ENCODE data around the gene HS6ST2.

The HS6ST2 gene

GRCh38 chrX:132603700-132604286 is 354.6 kb downstream of the HS6ST2 start:
- DNase-seq, result no peak

GRCh38 chrX:132602701-132603100 is 355.7 kb downstream of the HS6ST2 start:
- DNase-seq, result no peak

DNA sequence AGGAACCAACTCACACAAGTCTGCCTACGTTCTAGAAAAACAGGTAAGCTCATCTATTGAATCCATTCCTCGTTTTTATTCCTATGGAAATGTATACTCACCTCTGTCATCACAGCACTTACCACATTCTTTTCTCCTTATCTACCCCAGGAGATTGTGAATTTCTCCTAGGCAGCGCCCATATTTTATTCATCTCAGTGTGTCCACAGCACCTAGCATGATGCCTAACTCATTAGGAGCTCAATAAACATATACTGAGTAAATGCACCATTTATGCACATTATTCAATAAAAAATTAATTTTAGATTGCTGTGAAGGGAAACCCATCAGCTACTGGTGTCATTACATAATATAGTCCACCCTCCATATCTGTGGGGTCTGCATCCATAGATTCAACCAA is 363.4 kb downstream of the HS6ST2 start:
- no peak for DNase-seq

DNA sequence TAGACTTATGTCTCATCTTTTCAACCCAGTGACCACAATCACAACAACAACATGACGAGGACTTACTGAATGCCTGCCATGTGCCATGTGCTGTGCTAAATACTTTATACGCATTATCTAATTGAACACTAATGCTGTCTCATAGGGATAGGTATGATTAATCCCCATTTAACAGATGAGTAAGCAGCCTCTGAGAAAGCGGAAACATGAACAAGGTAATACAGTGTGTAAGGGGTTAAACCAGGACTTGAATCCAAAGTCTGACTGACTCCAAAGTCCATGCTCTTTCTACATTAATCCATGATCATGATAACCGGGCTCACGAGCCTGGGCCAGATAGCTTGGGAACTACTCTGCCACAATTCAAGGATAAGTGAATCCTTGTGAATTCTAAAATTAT is 364.3 kb downstream of the HS6ST2 start:
- DNase-seq, result no peak

- no peak for DNase-seq
Measured at GRCh38 chrX:132592880-132593279, 365.5 kb downstream of the HS6ST2 start.

- no peak for DNase-seq
Measured at GRCh38 chrX:132591719-132592275, 366.6 kb downstream of the HS6ST2 start.

DNA sequence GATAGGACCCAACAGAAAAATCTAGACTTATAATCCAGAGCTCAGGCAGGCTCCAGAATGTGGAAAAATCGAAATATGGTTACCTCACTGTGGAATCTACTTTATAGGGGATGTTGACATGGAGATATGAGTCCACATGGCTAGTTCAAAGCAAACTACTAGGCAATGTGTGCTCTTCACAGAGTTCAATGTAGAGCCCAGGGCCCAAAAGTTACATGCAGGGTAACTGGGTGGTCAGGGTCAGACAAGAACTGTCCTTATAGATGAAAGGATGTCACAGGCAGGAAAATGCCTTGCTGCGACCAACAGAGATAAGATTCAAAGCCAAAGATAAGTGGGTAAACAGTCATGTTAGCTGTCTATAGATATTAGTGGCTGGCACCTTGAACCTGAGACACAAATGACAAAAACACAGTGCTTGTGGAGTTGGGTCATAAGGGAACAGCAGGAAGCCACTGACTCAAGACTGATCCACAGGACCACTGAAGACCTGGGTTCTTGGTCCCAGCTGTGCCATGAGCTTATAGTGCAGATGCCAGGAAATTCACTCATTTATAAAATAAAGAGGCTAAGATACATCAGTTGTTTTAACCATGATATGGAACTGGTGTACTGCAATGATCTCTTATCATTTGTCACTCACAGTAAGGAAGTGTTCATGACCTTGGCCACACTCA is 367.9 kb downstream of the HS6ST2 start:
- no peak for DNase-seq

DNA sequence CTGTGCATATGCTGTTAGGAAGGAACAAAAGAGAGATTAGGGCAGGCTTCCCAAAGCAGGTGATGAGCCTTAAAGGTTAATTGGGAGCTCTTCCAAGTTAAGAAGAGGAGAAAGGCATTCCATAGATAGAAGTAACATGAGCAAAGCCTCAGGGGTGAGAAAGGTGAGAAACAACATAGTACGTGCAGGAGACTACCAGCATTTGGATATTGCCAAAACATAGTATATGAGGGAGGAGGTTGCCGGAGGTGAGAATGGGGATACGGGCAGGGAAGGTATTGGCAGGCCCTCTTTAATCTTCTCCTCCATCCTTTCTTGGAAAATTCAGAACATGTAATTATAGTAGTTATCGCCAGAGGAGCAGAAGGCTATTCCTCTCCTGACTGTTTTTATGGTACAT is 373.5 kb downstream of the HS6ST2 start:
- no peak for DNase-seq

GRCh38 chrX:132576939-132577338 is 381.5 kb downstream of the HS6ST2 start:
- no peak for DNase-seq
